Panc1 (cell line): Measurements from ENCODE around the gene RNF6. TPM values are rescaled to one million over a fixed set of nuclear protein-coding genes. Genes with fewer than 3 reads are reported as not detected.

ENCODE experiments used
- ATAC-seq: fragments of 200-7000 bp; cut with Tn5 transposase; 2 replicates; pipeline ENCODE4 v1.9.1; 2020; ENCODE audit warnings: mild to moderate bottlenecking, moderate library complexity
- BruUV-seq: library from RNA; stranded (reverse); fragments of 400-500 nt; replicated peaks from 2 replicates; lab custom pipeline; 2021; lab: Mats Ljungman, UMichigan
- CTCF ChIA-PET: fragments of 300-600 bp; sonication (Branson Sonifier 250); formaldehyde crosslinking; loops from one replicate; lab custom pipeline; 2022; ENCODE audit warnings: antibody characterized with exemption; lab: Charles Lee
- POLR2A ChIA-PET: fragments of 300-600 bp; sonication (Branson Sonifier 250); formaldehyde crosslinking; loops from one replicate; lab custom pipeline; 2022; ENCODE audit warnings: antibody characterized with exemption; lab: Charles Lee
- DNase-seq: peaks from one replicate; pipeline ENCODE4 v3.0.0-alpha.2; 2010; ENCODE audit warnings: low read depth, low spot score
- H3K27ac ChIP-seq: 2 replicates; pipeline ENCODE4 v1.5.1; 2011; ENCODE audit warnings: mild to moderate bottlenecking, low read length, inconsistent platforms
- H3K27me3 ChIP-seq: fragments of 200-500 bp; sonication (Bioruptor generic); 2 replicates; pipeline ENCODE4 v1.6.0; 2014; ENCODE audit warnings: low read length, inconsistent platforms; ENCODE audit not compliant: control insufficient read depth, insufficient read depth
- H3K36me3 ChIP-seq: fragments of 200-500 bp; sonication (Bioruptor generic); 2 replicates; pipeline ENCODE4 v1.5.1; 2014; ENCODE audit warnings: inconsistent platforms, mild to moderate bottlenecking, low read length, moderate library complexity; ENCODE audit not compliant: control insufficient read depth, insufficient read depth
- H3K4me1 ChIP-seq: 2 replicates; pipeline ENCODE4 v1.5.1; 2011; ENCODE audit warnings: inconsistent platforms, mild to moderate bottlenecking, low read length, moderate library complexity; ENCODE audit not compliant: control insufficient read depth, insufficient read depth
- H3K4me3 ChIP-seq, 2 experiments: 2 replicates each; pipeline ENCODE4 v1.5.1; 2011 to 2012; ENCODE audit warnings: low read depth in 2 of 2, low read length in 2 of 2, mild to moderate bottlenecking in 2 of 2, inconsistent platforms in 1 of 2, moderate library complexity in 1 of 2
- H3K9me3 ChIP-seq: fragments of 200-500 bp; sonication (Bioruptor generic); 2 replicates; pipeline ENCODE4 v1.5.1; 2014; ENCODE audit warnings: low read depth, mild to moderate bottlenecking, inconsistent platforms, low read length, moderate library complexity; ENCODE audit not compliant: control insufficient read depth, insufficient read depth
- POLR2AphosphoS5 ChIP-seq: IDR thresholded peaks from 2 replicates; pipeline ENCODE4 v1.6.1; 2012; ENCODE audit warnings: mild to moderate bottlenecking, low read depth, low read length, moderate library complexity
- SIN3A ChIP-seq: IDR thresholded peaks from 2 replicates; pipeline ENCODE4 v1.6.1; 2012; ENCODE audit warnings: low read depth, mild to moderate bottlenecking, low read length, moderate library complexity, borderline replicate concordance; ENCODE audit not compliant: insufficient read depth
- TCF7L2 ChIP-seq: IDR thresholded peaks from 2 replicates; pipeline ENCODE4 v1.6.1; 2011; ENCODE audit warnings: mild to moderate bottlenecking, low read depth, low read length, inconsistent platforms
- in situ Hi-C: cut with HindIII; loops from 2 replicates; pipeline ENCODE4 v1.10.0; 2016; ENCODE audit warnings: low sequenced_read_pairs, low pct_unique_long_range_greater_than_20kb
- intact Hi-C: fragments of 100-400 bp; cut with micrococcal nuclease; formaldehyde crosslinking; loops from one replicate; pipeline ENCODE4 v1.10.0; 2022; ENCODE audit not compliant: unreplicated experiment
- total RNA-seq: library from RNA; stranded (reverse); gene quantifications from one replicate; pipeline ENCODE4 v1.2.1, GENCODE V29; 2021; ENCODE audit not compliant: unreplicated experiment
- TF ChIP-seq, protein P1 (sequence below), 2 experiments: IDR thresholded peaks; 2 replicates each; pipeline ENCODE4 v1.6.1; 2011 to 2012; ENCODE audit warnings: low read depth in 2 of 2, control low read depth in 1 of 2, low read length in 1 of 2, mild to moderate bottlenecking in 1 of 2, moderate library complexity in 1 of 2; ENCODE audit not compliant: insufficient read depth in 1 of 2
- TF ChIP-seq, protein P2 (sequence below): fragments of 450-650 bp; IDR thresholded peaks from 2 replicates; pipeline ENCODE4 v1.5.1; 2017; ENCODE audit warnings: mild to moderate bottlenecking

RNF6 gene
- total RNA-seq, 1 experiment from 2014 or later, result 38.0 TPM

GRCh38 chr13:26213345-26213744, 8.8 kb downstream of the RNF6 start:
- DNase-seq (no peak), ATAC-seq (no peak)
- H3K27ac ChIP-seq, result no peak overlapping the region
- CTCF ChIA-PET, result interaction anchor here (0.6 kb wide), 1 partner anchor 585 kb away, joined by 3 read pairs; no protein-coding TSS in a partner anchor
- in situ Hi-C loops (no loop called here), intact Hi-C loops (no loop called here)
- TF ChIP-seq POLR2AphosphoS5 (no peak), TCF7L2 (no peak)
- TF ChIP-seq, protein P1, sequence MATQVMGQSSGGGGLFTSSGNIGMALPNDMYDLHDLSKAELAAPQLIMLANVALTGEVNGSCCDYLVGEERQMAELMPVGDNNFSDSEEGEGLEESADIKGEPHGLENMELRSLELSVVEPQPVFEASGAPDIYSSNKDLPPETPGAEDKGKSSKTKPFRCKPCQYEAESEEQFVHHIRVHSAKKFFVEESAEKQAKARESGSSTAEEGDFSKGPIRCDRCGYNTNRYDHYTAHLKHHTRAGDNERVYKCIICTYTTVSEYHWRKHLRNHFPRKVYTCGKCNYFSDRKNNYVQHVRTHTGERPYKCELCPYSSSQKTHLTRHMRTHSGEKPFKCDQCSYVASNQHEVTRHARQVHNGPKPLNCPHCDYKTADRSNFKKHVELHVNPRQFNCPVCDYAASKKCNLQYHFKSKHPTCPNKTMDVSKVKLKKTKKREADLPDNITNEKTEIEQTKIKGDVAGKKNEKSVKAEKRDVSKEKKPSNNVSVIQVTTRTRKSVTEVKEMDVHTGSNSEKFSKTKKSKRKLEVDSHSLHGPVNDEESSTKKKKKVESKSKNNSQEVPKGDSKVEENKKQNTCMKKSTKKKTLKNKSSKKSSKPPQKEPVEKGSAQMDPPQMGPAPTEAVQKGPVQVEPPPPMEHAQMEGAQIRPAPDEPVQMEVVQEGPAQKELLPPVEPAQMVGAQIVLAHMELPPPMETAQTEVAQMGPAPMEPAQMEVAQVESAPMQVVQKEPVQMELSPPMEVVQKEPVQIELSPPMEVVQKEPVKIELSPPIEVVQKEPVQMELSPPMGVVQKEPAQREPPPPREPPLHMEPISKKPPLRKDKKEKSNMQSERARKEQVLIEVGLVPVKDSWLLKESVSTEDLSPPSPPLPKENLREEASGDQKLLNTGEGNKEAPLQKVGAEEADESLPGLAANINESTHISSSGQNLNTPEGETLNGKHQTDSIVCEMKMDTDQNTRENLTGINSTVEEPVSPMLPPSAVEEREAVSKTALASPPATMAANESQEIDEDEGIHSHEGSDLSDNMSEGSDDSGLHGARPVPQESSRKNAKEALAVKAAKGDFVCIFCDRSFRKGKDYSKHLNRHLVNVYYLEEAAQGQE (IDR thresholded peaks at IDR 0.05; ENCODE audit: insufficient read depth in 1 of 2, low read depth in 2 of 2, low read length in 1 of 2), result no peak
- TF ChIP-seq, protein P2, sequence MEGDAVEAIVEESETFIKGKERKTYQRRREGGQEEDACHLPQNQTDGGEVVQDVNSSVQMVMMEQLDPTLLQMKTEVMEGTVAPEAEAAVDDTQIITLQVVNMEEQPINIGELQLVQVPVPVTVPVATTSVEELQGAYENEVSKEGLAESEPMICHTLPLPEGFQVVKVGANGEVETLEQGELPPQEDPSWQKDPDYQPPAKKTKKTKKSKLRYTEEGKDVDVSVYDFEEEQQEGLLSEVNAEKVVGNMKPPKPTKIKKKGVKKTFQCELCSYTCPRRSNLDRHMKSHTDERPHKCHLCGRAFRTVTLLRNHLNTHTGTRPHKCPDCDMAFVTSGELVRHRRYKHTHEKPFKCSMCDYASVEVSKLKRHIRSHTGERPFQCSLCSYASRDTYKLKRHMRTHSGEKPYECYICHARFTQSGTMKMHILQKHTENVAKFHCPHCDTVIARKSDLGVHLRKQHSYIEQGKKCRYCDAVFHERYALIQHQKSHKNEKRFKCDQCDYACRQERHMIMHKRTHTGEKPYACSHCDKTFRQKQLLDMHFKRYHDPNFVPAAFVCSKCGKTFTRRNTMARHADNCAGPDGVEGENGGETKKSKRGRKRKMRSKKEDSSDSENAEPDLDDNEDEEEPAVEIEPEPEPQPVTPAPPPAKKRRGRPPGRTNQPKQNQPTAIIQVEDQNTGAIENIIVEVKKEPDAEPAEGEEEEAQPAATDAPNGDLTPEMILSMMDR, result no peak
- H3K4me3 ChIP-seq, result no peak overlapping the region
- H3K4me1 ChIP-seq, result no peaks in the 10 kb centered on the region
- H3K27me3 ChIP-seq, result no peaks in the 10 kb centered on the region
- H3K9me3 ChIP-seq, result no peaks in the 10 kb centered on the region
- POLR2A ChIA-PET, result no interaction called here
- peaks cover 42% of the 10 kb centered on the region for H3K36me3 ChIP-seq
- no TSS peak for BruUV-seq

GRCh38 chr13:26208287-26208686, 13.8 kb downstream of the RNF6 start:
- ChIA-PET CTCF (no interaction called here), POLR2A (no interaction called here)
- ATAC-seq (no peak), DNase-seq (no peak)
- H3K4me3 ChIP-seq, result no peak overlapping the region
- BruUV-seq, result no TSS peak
- H3K27ac ChIP-seq, result no peak overlapping the region
- no peaks in the 10 kb centered on the region for H3K4me1 ChIP-seq
- intact Hi-C loops, result no loop called here
- peaks cover 10% of the 10 kb centered on the region for H3K36me3 ChIP-seq
- TF ChIP-seq TCF7L2, result no peak
- TF ChIP-seq POLR2AphosphoS5, result no peak
- TF ChIP-seq, protein P2, result no peak
- TF ChIP-seq, protein P1 (IDR thresholded peaks at IDR 0.05; ENCODE audit: insufficient read depth in 1 of 2, low read depth in 2 of 2, low read length in 1 of 2), result no peak
- TF ChIP-seq SIN3A, result no peak
- H3K9me3 ChIP-seq, result no peaks in the 10 kb centered on the region
- in situ Hi-C loops, result no loop called here
- no peaks in the 10 kb centered on the region for H3K27me3 ChIP-seq
